Hepatocyte (in vitro differentiated cells): ENCODE data around the gene ENPP7. TPM values are rescaled to one million over a fixed set of nuclear protein-coding genes. Genes with fewer than 3 reads are reported as not detected.

ENCODE experiments used
- DNase-seq: peaks from one replicate; pipeline ENCODE4 v3.0.0-alpha.2; 2016; ENCODE audit warnings: low spot score
- H2AFZ ChIP-seq: fragments of 200-600 bp; sonication (generic); 2 replicates; pipeline ENCODE4 v1.6.0; 2016; ENCODE audit warnings: antibody characterized with exemption, mild to moderate bottlenecking
- H3K27ac ChIP-seq: fragments of 200-600 bp; sonication (generic); 2 replicates; pipeline ENCODE4 v1.5.1; 2016; ENCODE audit warnings: mild to moderate bottlenecking
- H3K27me3 ChIP-seq: fragments of 200-600 bp; sonication (generic); 2 replicates; pipeline ENCODE4 v1.6.1; 2016
- H3K36me3 ChIP-seq: fragments of 200-600 bp; sonication (generic); replicated peaks from 2 replicates; pipeline ENCODE4 v1.5.1; 2016; ENCODE audit warnings: low read depth; ENCODE audit not compliant: insufficient read depth
- H3K4me1 ChIP-seq: fragments of 200-600 bp; sonication (generic); 2 replicates; pipeline ENCODE4 v1.5.1; 2016; ENCODE audit warnings: mild to moderate bottlenecking, moderate library complexity; ENCODE audit not compliant: insufficient read depth
- H3K4me2 ChIP-seq: fragments of 200-600 bp; sonication (generic); 2 replicates; pipeline ENCODE4 v1.6.0; 2016
- H3K4me3 ChIP-seq: fragments of 200-600 bp; sonication (generic); 2 replicates; pipeline ENCODE4 v1.5.1; 2016; ENCODE audit warnings: mild to moderate bottlenecking
- H3K79me2 ChIP-seq: fragments of 200-600 bp; sonication (generic); 2 replicates; pipeline ENCODE4 v1.6.0; 2017; ENCODE audit warnings: mild to moderate bottlenecking
- H3K9me2 ChIP-seq: fragments of 200-600 bp; sonication (generic); replicated peaks from 2 replicates; pipeline ENCODE4 v1.6.0; 2017; ENCODE audit warnings: mild to moderate bottlenecking; ENCODE audit not compliant: insufficient read depth
- H3K9me3 ChIP-seq: fragments of 200-600 bp; sonication (generic); 2 replicates; pipeline ENCODE4 v1.5.1; 2016; ENCODE audit warnings: low read depth, mild to moderate bottlenecking
- H4K20me1 ChIP-seq: fragments of 200-600 bp; sonication (generic); 2 replicates; pipeline ENCODE4 v1.6.0; 2016; ENCODE audit warnings: mild to moderate bottlenecking; ENCODE audit not compliant: insufficient read depth, poor library complexity, severe bottlenecking
- CTCF ChIP-seq: fragments of 200-600 bp; sonication (generic); IDR thresholded peaks from 2 replicates; pipeline ENCODE4 v1.5.1; 2016; ENCODE audit warnings: antibody characterized with exemption, mild to moderate bottlenecking; ENCODE audit not compliant: poor library complexity
- EZH2 ChIP-seq: fragments of 200-600 bp; sonication (generic); IDR thresholded peaks from 2 replicates; pipeline ENCODE4 v1.6.1; 2016; ENCODE audit warnings: antibody characterized with exemption, mild to moderate bottlenecking, borderline replicate concordance
- EZH2phosphoT487 ChIP-seq: fragments of 200-600 bp; sonication (generic); IDR thresholded peaks from one replicate; pipeline ENCODE4 v1.6.1; 2018; ENCODE audit warnings: antibody characterized with exemption, mild to moderate bottlenecking, low read depth, moderate library complexity; ENCODE audit not compliant: unreplicated experiment, severe bottlenecking
- WGBS: methylation state at CpG from one replicate; pipeline ENCODE4 v1.1.6; 2016; ENCODE audit warnings: low lambda C conversion rate; ENCODE audit errors: missing lambda C conversion rate; 5-methylcytosine and 5-hydroxymethylcytosine counted together
- polyA plus RNA-seq: library from polyadenylated mRNA; unstranded; fragments of >200 nt; fragmentation: Nextera tagmentation; extraction: Ambion mirVana; gene quantifications from 2 replicates; pipeline ENCODE4 v1.2.1, GENCODE V29; 2016
- total RNA-seq: library from RNA; depleted of rRNA; stranded (reverse); fragments of >200 nt; gene quantifications from 2 replicates; pipeline ENCODE4 v1.2.3, GENCODE V29; 2014

The ENPP7 gene
- total and polyA plus RNA-seq, 2 experiments from 2014 or later, result 22.2 to 30.2 TPM

- 72% methylated on average over 33 of the region's 35 CpGs for WGBS
- TF ChIP-seq EZH2, result no peak
- no peak for TF ChIP-seq EZH2phosphoT487
- no peak for TF ChIP-seq CTCF
- no peaks in the 10 kb centered on the region for H3K79me2 ChIP-seq
- H3K27me3 ChIP-seq, result no peaks in the 10 kb centered on the region
- no peaks in the 10 kb centered on the region for H3K9me3 ChIP-seq
- H2AFZ ChIP-seq, result no peak overlapping the region
- no peaks in the 10 kb centered on the region for H3K36me3 ChIP-seq
- H3K9me2 ChIP-seq, result no peaks in the 10 kb centered on the region
- peaks cover 8% of the 10 kb centered on the region for H3K4me1 ChIP-seq
- DNase-seq, result no peak
- no peak overlapping the region for H3K4me2 ChIP-seq
- H3K27ac ChIP-seq, result peak overlapping the region; percentile 8
- H3K4me3 ChIP-seq, result no peak overlapping the region
- H4K20me1 ChIP-seq, result no peaks in the 10 kb centered on the region
Observed at GRCh38 chr17:79732804-79733691, 2.3 kb downstream of the ENPP7 start.

- Histone ChIP-seq H3K4me3 (no peak overlapping the region), H3K79me2 (no peaks in the 10 kb centered on the region), H3K27ac (no peak overlapping the region), H3K36me3 (no peaks in the 10 kb centered on the region), H3K9me2 (no peaks in the 10 kb centered on the region), H3K9me3 (no peaks in the 10 kb centered on the region), H2AFZ (no peak overlapping the region), H3K4me2 (no peak overlapping the region), H4K20me1 (no peaks in the 10 kb centered on the region), H3K4me1 (peaks cover 4% of the 10 kb centered on the region), H3K27me3 (no peaks in the 10 kb centered on the region)
- 81% methylated on average over 9 of the region's 9 CpGs for WGBS
- no peak for DNase-seq
- TF ChIP-seq EZH2, result no peak
- no peak for TF ChIP-seq EZH2phosphoT487
Observed at GRCh38 chr17:79733692-79734070, 2.9 kb downstream of the ENPP7 start.

GRCh38 chr17:79735096-79735495 lies 4.4 kb downstream of the ENPP7 start:
- no peak overlapping the region for H3K27ac ChIP-seq
- DNase-seq, result no peak
- H3K36me3 ChIP-seq, result no peaks in the 10 kb centered on the region
- no peaks in the 10 kb centered on the region for H3K79me2 ChIP-seq
- no peak for TF ChIP-seq EZH2
- no peak for TF ChIP-seq CTCF
- TF ChIP-seq EZH2phosphoT487, result no peak
- 96% methylated on average over 22 of the region's 32 CpGs for WGBS
- H3K4me1 ChIP-seq, result peaks cover 6% of the 10 kb centered on the region
- no peak overlapping the region for H2AFZ ChIP-seq
- no peak overlapping the region for H3K4me2 ChIP-seq
- H4K20me1 ChIP-seq, result no peaks in the 10 kb centered on the region
- H3K9me2 ChIP-seq, result no peaks in the 10 kb centered on the region
- no peak overlapping the region for H3K4me3 ChIP-seq
- H3K9me3 ChIP-seq, result no peaks in the 10 kb centered on the region
- no peaks in the 10 kb centered on the region for H3K27me3 ChIP-seq
